Type B pancreatic cell (in vitro differentiated cells): Measurements from ENCODE around the gene MCM9. TPM values are rescaled to one million over a fixed set of nuclear protein-coding genes. Genes with fewer than 3 reads are reported as not detected.

Experiments used
- DNase-seq: peaks from one replicate; pipeline ENCODE4 v3.0.0; 2021; ENCODE audit warnings: mixed read lengths; ENCODE audit not compliant: unreplicated experiment; ENCODE audit errors: extremely low spot score
- H3K27ac Mint-ChIP-seq: 2 replicates; pipeline ENCODE4 v1.8.0; 2021; ENCODE audit warnings: mild to moderate bottlenecking, mixed read lengths
- H3K27me3 Mint-ChIP-seq: 2 replicates; pipeline ENCODE4 v1.8.0; 2021; ENCODE audit warnings: mixed read lengths
- H3K36me3 Mint-ChIP-seq: 2 replicates; pipeline ENCODE4 v1.8.0; 2021; ENCODE audit warnings: mixed read lengths
- H3K4me1 Mint-ChIP-seq: one replicate; pipeline ENCODE4 v1.8.0; 2021; ENCODE audit warnings: mixed read lengths; ENCODE audit not compliant: unreplicated experiment
- H3K4me3 Mint-ChIP-seq: 2 replicates; pipeline ENCODE4 v1.8.0; 2021; ENCODE audit warnings: mild to moderate bottlenecking, mixed read lengths
- H3K9me3 Mint-ChIP-seq: 2 replicates; pipeline ENCODE4 v1.8.0; 2021; ENCODE audit warnings: mixed read lengths
- total RNA-seq: library from RNA; stranded (reverse); gene quantifications from 2 replicates; pipeline ENCODE4 v1.2.1, GENCODE V29; 2021; ENCODE audit warnings: low replicate concordance
- TF ChIP-seq, protein P1 (sequence below): fragments of 200-600 bp; sonication (generic); conservative IDR thresholded peaks from 2 replicates; pipeline ENCODE4 v1.5.0; 2021; ENCODE audit warnings: antibody characterized with exemption, mild to moderate bottlenecking

MCM9 gene
- total RNA-seq, 1 donor from 2014 or later: 19.6 TPM

GRCh38 chr6:118791499-118791898, 143.5 kb downstream of the MCM9 start:
- Mint-ChIP-seq H3K4me1 (peaks cover 9% of the 10 kb centered on the region), H3K27ac (no peak overlapping the region), H3K27me3 (no peaks in the 10 kb centered on the region), H3K4me3 (no peak overlapping the region), H3K9me3 (peaks cover 15% of the 10 kb centered on the region), H3K36me3 (no peaks in the 10 kb centered on the region)
- TF ChIP-seq, protein P1, sequence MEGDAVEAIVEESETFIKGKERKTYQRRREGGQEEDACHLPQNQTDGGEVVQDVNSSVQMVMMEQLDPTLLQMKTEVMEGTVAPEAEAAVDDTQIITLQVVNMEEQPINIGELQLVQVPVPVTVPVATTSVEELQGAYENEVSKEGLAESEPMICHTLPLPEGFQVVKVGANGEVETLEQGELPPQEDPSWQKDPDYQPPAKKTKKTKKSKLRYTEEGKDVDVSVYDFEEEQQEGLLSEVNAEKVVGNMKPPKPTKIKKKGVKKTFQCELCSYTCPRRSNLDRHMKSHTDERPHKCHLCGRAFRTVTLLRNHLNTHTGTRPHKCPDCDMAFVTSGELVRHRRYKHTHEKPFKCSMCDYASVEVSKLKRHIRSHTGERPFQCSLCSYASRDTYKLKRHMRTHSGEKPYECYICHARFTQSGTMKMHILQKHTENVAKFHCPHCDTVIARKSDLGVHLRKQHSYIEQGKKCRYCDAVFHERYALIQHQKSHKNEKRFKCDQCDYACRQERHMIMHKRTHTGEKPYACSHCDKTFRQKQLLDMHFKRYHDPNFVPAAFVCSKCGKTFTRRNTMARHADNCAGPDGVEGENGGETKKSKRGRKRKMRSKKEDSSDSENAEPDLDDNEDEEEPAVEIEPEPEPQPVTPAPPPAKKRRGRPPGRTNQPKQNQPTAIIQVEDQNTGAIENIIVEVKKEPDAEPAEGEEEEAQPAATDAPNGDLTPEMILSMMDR: no peak
- DNase-seq: no peak

DNA sequence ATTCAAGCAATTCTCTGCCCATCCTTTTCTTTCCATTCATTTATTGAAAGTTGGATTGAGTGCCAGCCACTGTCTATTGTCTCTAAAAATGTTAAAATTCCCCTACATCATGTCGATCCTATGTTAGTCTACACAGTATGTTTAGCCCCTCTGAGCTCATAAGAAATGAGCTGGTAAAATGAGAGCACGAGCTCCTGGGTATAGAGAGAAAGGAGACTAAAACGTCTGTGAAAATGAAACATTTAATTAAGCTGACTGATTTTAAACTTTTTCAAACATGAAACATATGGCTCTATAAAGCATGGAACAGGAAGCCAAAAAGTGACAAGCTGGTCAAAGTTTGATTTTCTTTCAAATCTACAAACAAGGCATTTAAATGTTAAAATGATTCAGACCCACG, 145.0 kb downstream of the MCM9 start:
- no peak overlapping the region for H3K27ac Mint-ChIP-seq
- no peaks in the 10 kb centered on the region for H3K36me3 Mint-ChIP-seq
- no peak overlapping the region for H3K4me3 Mint-ChIP-seq
- TF ChIP-seq, protein P1: no peak
- H3K27me3 Mint-ChIP-seq: no peaks in the 10 kb centered on the region
- peaks cover 11% of the 10 kb centered on the region for H3K4me1 Mint-ChIP-seq
- H3K9me3 Mint-ChIP-seq: peaks cover 8% of the 10 kb centered on the region
- DNase-seq: no peak

- H3K9me3 Mint-ChIP-seq: peaks cover 8% of the 10 kb centered on the region
- DNase-seq: no peak
Measured at GRCh38 chr6:118789419-118789818, 145.5 kb downstream of the MCM9 start.

GRCh38 chr6:118788702-118789101, 146.3 kb downstream of the MCM9 start:
- no peak for DNase-seq
- Mint-ChIP-seq H3K36me3 (no peaks in the 10 kb centered on the region), H3K27me3 (no peaks in the 10 kb centered on the region), H3K4me1 (peaks cover 23% of the 10 kb centered on the region), H3K27ac (no peak overlapping the region), H3K9me3 (peaks cover 8% of the 10 kb centered on the region), H3K4me3 (no peak overlapping the region)
- TF ChIP-seq, protein P1: no peak

More at GRCh38 chr6:118789419-118789818, 145.5 kb downstream of the MCM9 start:
- no peak overlapping the region for H3K4me3 Mint-ChIP-seq
- peaks cover 16% of the 10 kb centered on the region for H3K4me1 Mint-ChIP-seq
- no peaks in the 10 kb centered on the region for H3K36me3 Mint-ChIP-seq
- no peaks in the 10 kb centered on the region for H3K27me3 Mint-ChIP-seq
- no peak overlapping the region for H3K27ac Mint-ChIP-seq
- TF ChIP-seq, protein P1: no peak

GRCh38 chr6:118787724-118788423, 147.1 kb downstream of the MCM9 start:
- Mint-ChIP-seq H3K9me3 (peaks cover 8% of the 10 kb centered on the region), H3K4me3 (no peak overlapping the region), H3K4me1 (peaks cover 26% of the 10 kb centered on the region), H3K36me3 (no peaks in the 10 kb centered on the region), H3K27ac (no peak overlapping the region), H3K27me3 (no peaks in the 10 kb centered on the region)
- TF ChIP-seq, protein P1: no peak
- no peak for DNase-seq
